Measurements from ENCODE around the gene SYT3.
A peak's percentile ranks its signal among the peaks of the same experiment; 100 is the strongest.

Gene SYT3

GRCh38 chr19:50661766-50662650, 22.3 kb upstream of the SYT3 start:
- DNase-seq, result no peak

- DNase-seq, result no peak
Observed at GRCh38 chr19:50661023-50661422, 21.3 kb upstream of the SYT3 start.

- DNase-seq, result no peak
Observed at GRCh38 chr19:50660088-50660366, 20.3 kb upstream of the SYT3 start.

- DNase-seq, result no peak
Observed at GRCh38 chr19:50659318-50660087, 19.8 kb upstream of the SYT3 start.

GRCh38 chr19:50658441-50659317, 19.0 kb upstream of the SYT3 start:
- peak; percentile 90 for DNase-seq

GRCh38 chr19:50657712-50658440, 18.2 kb upstream of the SYT3 start:
- DNase-seq, result peak; percentile 99

GRCh38 chr19:50657222-50657669, 17.6 kb upstream of the SYT3 start:
- DNase-seq, result no peak

GRCh38 chr19:50654882-50655281, 15.2 kb upstream of the SYT3 start:
- no peak for DNase-seq

GRCh38 chr19:50652722-50653121, 13.0 kb upstream of the SYT3 start:
- no peak for DNase-seq

GRCh38 chr19:50651174-50651573, 11.5 kb upstream of the SYT3 start:
- no peak for DNase-seq

- peak; percentile 53 for DNase-seq
Observed at GRCh38 chr19:50649433-50650391, 10.0 kb upstream of the SYT3 start, which contains the start of gene C19orf81. TSS of gene C19orf81 (plus strand) at chr19:50649445. CDS start at chr19:50649445, 0 bp downstream.

GRCh38 chr19:50648659-50649058, 9.0 kb upstream of the SYT3 start:
- DNase-seq, result no peak

GRCh38 chr19:50647879-50648615, 8.4 kb upstream of the SYT3 start:
- no peak for DNase-seq

- peak; percentile 41 for DNase-seq
Observed at GRCh38 chr19:50646074-50646807, 6.6 kb upstream of the SYT3 start.

- DNase-seq, result no peak
Observed at GRCh38 chr19:50645107-50645506, 5.4 kb upstream of the SYT3 start.

GRCh38 chr19:50644315-50644915, 4.7 kb upstream of the SYT3 start:
- DNase-seq, result no peak

GRCh38 chr19:50640368-50640767, 687 bp upstream of the SYT3 start:
- DNase-seq, result no peak

- no peak for DNase-seq
Observed at GRCh38 chr19:50638600-50638999, 1.1 kb downstream of the SYT3 start.
